H1 (cell line): ENCODE results near the gene ERN2. TPM values are rescaled to one million over a fixed set of nuclear protein-coding genes. Genes with fewer than 3 reads are reported as not detected.
A peak's percentile ranks its signal among the peaks of the same experiment; 100 is the strongest.

ENCODE experiments used
- CEBPB ChIP-seq: IDR thresholded peaks from 2 replicates; pipeline ENCODE4 v1.6.1; 2012; ENCODE audit warnings: low read depth, low read length
- CHD7 ChIP-seq: fragments of 300-600 bp; sonication (generic); IDR thresholded peaks from 2 replicates; pipeline ENCODE4 v1.7.1; 2012; ENCODE audit warnings: low read length, moderate library complexity, mild to moderate bottlenecking, inconsistent platforms; ENCODE audit not compliant: insufficient replicate concordance
- CTBP2 ChIP-seq: IDR thresholded peaks from 2 replicates; pipeline ENCODE4 v1.7.0; 2011; ENCODE audit warnings: borderline replicate concordance, mild to moderate bottlenecking, moderate library complexity, mixed read lengths, low read length; ENCODE audit not compliant: insufficient read depth, insufficient read length
- EZH2 ChIP-seq: fragments of 200-600 bp; sonication (generic); IDR thresholded peaks from 2 replicates; pipeline ENCODE4 v1.7.1; 2012; ENCODE audit warnings: low read depth, mild to moderate bottlenecking, moderate library complexity, low read length, inconsistent platforms; ENCODE audit not compliant: severe bottlenecking
- KDM4A ChIP-seq: IDR thresholded peaks from one replicate; pipeline ENCODE4 v1.7.1; 2012; ENCODE audit warnings: low read depth, mild to moderate bottlenecking, moderate library complexity, low read length, inconsistent platforms; ENCODE audit not compliant: severe bottlenecking
- POU5F1 ChIP-seq: IDR thresholded peaks from 2 replicates; pipeline ENCODE4 v1.6.1; 2011; ENCODE audit warnings: low read depth, mild to moderate bottlenecking, low read length, moderate library complexity
- SUZ12 ChIP-seq: fragments of 200-600 bp; sonication (generic); IDR thresholded peaks from 2 replicates; pipeline ENCODE4 v1.6.1; 2012; ENCODE audit warnings: mild to moderate bottlenecking, inconsistent platforms, low read length, moderate library complexity, mixed read lengths
- TBP ChIP-seq: IDR thresholded peaks from 2 replicates; pipeline ENCODE4 v1.6.1; 2011; ENCODE audit warnings: low read depth, low read length, improper control_type of control experiment
- polyA plus RNA-seq, 7 experiments: library from polyadenylated mRNA; depleted of rRNA in 3 of 7; stranded (reverse) in 5 of 7; unstranded in 2 of 7; fragments of >200 nt in 5 of 7; fragments of 200-250 nt in 2 of 7; gene quantifications; 1 replicate in 5 of 7; 2 replicates in 1 of 7; 4 replicates in 1 of 7; pipeline versions ENCODE4 v1.2.1 to v1.2.3, GENCODE V29; 2011 to 2013; ENCODE audit warnings: missing spikeins in 2 of 7, mixed read lengths in 2 of 7
- total RNA-seq: library from RNA; stranded (reverse); fragmentation: NEBNext Ultra II Directional; extraction: Animal tissue kit (Norgen Biotek cat#: 25700); gene quantifications from 2 replicates; pipeline ENCODE4 v1.2.1, GENCODE V29; 2021

Gene ERN2
- total and polyA plus RNA-seq, 2 of the 8 experiments (the other 6 are each of a cell fraction or from before 2014, with no cell fraction given): 2.4 to 4.4 TPM

GRCh38 chr16:23754594-23755483 is 41.8 kb upstream of the ERN2 start, which contains the start of gene CHP2 (continued):
- TF ChIP-seq CHD7 (no peak), POU5F1 (no peak), CTBP2 (no peak), TBP (no peak), SUZ12 (0 out of 2 replicates have a peak, but pooled peaks have one; percentile 38), KDM4A (peak; percentile 76), CEBPB (no peak), EZH2 (peak; percentile 69)
